GM15510 (cell line): Measurements from ENCODE around the gene KAT6B.

Source experiments
- POLR2A ChIP-seq: IDR thresholded peaks from 3 replicates; pipeline ENCODE4 v1.6.1; 2011; ENCODE audit warnings: borderline replicate concordance; ENCODE audit not compliant: insufficient read length; ENCODE audit errors: extremely low read depth

Gene KAT6B

DNA sequence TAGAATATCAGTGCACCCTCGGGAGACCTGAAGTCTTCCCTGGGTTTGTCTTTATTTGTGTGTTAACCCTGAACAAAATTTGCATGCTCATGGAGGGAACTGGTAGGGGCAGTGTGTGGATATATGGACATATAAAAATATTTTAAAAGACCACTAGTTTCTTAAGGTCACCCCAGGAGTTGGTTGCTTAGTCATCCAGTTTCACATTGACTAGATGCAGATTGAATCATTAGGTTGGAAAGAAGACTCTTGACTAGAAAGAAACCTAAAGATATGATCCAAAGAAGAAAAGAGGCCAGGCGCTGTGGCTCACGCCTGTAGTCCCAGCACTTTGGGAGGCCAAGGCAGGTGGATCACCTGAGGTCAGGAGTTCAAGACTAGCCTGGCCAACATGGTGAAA lies 137.1 kb downstream of the KAT6B start:
- no peak for TF ChIP-seq POLR2A

- TF ChIP-seq POLR2A = no peak
Measured at GRCh38 chr10:74967911-74968666, 141.7 kb downstream of the KAT6B start.

GRCh38 chr10:74968667-74969061 lies 142.3 kb downstream of the KAT6B start:
- TF ChIP-seq POLR2A = no peak

GRCh38 chr10:74969093-74969492 lies 142.7 kb downstream of the KAT6B start:
- TF ChIP-seq POLR2A = no peak

- TF ChIP-seq POLR2A = no peak
Measured at GRCh38 chr10:74969530-74969929, 143.1 kb downstream of the KAT6B start.

DNA sequence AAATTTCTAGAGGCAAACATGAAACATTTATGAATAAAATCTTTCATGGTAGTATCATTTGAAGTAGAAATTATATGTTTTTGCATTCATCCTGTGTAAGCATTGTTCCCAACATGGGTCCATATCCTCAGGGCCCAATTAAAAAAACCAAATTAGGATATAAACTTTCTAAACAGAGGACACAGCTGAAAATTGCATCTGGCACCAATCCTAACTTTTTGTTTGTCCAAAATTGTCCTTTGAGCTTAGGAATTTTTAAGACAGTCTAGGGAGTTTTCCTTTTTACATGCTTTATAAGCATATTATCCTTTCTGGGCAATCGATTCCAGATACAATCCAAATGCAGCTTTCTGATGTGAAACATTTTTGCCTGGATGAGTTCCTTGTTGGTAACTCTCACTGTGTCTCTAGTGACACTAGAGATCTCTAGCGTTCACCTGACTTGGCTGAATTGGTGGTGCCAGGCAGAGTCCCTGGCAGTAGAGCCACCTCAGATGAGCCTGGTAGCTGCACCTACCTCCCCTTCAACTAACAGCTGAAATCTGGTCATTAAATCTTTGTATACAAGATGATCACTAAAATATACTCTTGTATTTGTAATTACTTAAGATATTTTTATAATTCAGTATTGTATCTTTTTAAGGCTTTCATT lies 147.5 kb downstream of the KAT6B start:
- no peak for TF ChIP-seq POLR2A

DNA sequence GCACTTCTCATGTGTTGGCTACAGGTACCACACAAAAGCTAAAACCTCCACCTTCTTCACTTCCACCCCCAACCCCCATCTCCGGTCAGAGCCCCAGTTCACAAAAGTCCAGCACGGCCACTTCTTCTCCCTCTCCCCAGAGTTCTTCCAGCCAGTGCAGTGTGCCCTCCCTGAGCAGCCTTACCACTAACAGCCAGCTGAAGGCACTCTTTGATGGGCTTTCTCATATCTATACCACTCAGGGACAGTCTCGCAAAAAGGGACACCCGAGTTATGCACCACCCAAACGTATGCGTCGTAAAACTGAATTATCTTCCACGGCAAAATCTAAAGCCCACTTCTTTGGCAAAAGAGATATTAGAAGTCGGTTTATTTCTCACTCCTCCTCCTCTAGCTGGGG lies 149.4 kb downstream of the KAT6B start:
- no peak for TF ChIP-seq POLR2A

DNA sequence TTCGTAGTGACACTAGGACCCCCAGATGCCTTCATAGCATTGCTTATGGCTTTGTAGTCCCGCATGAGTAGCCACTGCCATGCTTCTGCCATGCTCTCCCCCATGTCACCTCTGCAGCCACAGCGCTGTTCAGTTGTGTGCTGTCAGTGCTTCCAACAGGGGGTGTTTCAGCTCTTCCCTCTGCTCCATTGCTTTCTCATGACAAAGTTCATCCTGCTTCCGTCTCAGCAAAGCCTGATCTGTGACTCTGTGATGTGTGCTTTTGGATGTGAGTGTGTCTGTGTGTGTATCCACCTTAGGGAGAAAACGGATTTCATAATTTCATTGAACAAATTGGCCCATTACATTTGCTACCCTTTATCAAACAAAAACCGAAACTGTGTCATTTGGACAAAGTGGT lies 150.2 kb downstream of the KAT6B start:
- TF ChIP-seq POLR2A = no peak

- TF ChIP-seq POLR2A = no peak
Measured at GRCh38 chr10:74977072-74977471, 150.7 kb downstream of the KAT6B start.

GRCh38 chr10:74977913-74978847 lies 151.8 kb downstream of the KAT6B start:
- TF ChIP-seq POLR2A = no peak

GRCh38 chr10:74981831-74982633 lies 155.6 kb downstream of the KAT6B start:
- no peak for TF ChIP-seq POLR2A

DNA sequence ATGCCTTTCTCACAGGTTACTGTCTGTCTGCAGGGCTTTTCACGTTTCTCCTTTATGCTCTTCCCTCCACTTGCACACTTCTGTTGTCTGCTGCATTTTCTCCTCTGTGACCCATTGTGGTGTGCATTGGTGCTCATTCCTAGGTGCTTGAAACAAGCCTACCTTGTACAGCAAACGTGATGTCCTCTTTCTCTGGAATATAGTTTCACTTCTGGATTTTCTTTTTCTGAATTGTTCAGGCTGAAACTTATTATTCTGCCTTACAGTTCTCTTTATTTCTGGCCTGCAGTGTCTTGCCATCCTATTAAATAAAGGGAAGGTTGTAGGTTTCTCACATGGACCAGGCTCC lies 156.2 kb downstream of the KAT6B start:
- no peak for TF ChIP-seq POLR2A

GRCh38 chr10:74983383-74983782 lies 157.0 kb downstream of the KAT6B start:
- TF ChIP-seq POLR2A = no peak

GRCh38 chr10:74987339-74988053 lies 161.1 kb downstream of the KAT6B start:
- no peak for TF ChIP-seq POLR2A
